CD4-positive, alpha-beta T cell (primary cell): ENCODE results near the gene SP2. TPM values are rescaled to one million over a fixed set of nuclear protein-coding genes. Genes with fewer than 3 reads are reported as not detected.

ENCODE experiments used
- ATAC-seq: fragments of 200-7000 bp; cut with Tn5 transposase; one replicate; pipeline ENCODE4 v1.10.0; 2022; ENCODE audit warnings: mild to moderate bottlenecking; ENCODE audit not compliant: poor library complexity
- CTCF ChIA-PET: fragments of 350-600 bp; sonication (Branson Sonifier 250); formaldehyde crosslinking; loops from one replicate; lab custom pipeline; 2021; ENCODE audit warnings: antibody characterized with exemption, inconsistent platforms; lab: Charles Lee
- POLR2A ChIA-PET: fragments of 350-600 bp; sonication (Branson Sonifier 250); formaldehyde crosslinking; loops from one replicate; lab custom pipeline; 2021; ENCODE audit warnings: antibody characterized with exemption, inconsistent platforms; lab: Charles Lee
- DNase-seq, 14 experiments: peaks; one replicate each; pipeline ENCODE4 v3.0.0-alpha.2; 2013 to 2020; ENCODE audit warnings: mixed read lengths in 2 of 14
- H3K27ac ChIP-seq, 2 donors: one replicate each; pipeline versions ENCODE4 v1.5.1 to v1.7.0; 2013; ENCODE audit warnings: low read length in 2 of 2, low read depth in 1 of 2, mild to moderate bottlenecking in 1 of 2
- H3K27me3 ChIP-seq, 2 experiments: 1 replicate in 1 of 2; 2 replicates in 1 of 2; pipeline versions ENCODE4 v1.6.1 to v1.7.0; 2013; ENCODE audit warnings: low read length in 2 of 2, control low read depth in 1 of 2, mild to moderate bottlenecking in 1 of 2, moderate library complexity in 1 of 2; ENCODE audit not compliant: insufficient read depth in 2 of 2, control insufficient read depth in 1 of 2
- H3K36me3 ChIP-seq: one replicate; pipeline ENCODE4 v1.6.1; 2013; ENCODE audit warnings: low read length, control low read depth; ENCODE audit not compliant: insufficient read depth
- H3K4me1 ChIP-seq: one replicate; pipeline ENCODE4 v1.6.1; 2013; ENCODE audit warnings: low read length, control low read depth; ENCODE audit not compliant: insufficient read depth
- H3K4me3 ChIP-seq: one replicate; pipeline ENCODE4 v1.5.1; 2013; ENCODE audit warnings: mild to moderate bottlenecking, low read length, moderate library complexity
- H3K9me3 ChIP-seq, 2 experiments: 1 replicate in 1 of 2; 2 replicates in 1 of 2; pipeline versions ENCODE4 v1.6.1 to v1.7.0; 2013; ENCODE audit warnings: low read length in 2 of 2, mild to moderate bottlenecking in 2 of 2, control low read depth in 1 of 2, moderate library complexity in 1 of 2; ENCODE audit not compliant: control insufficient read depth in 1 of 2, insufficient read depth in 1 of 2
- H3K27ac Mint-ChIP-seq: one replicate; pipeline ENCODE4 v1.8.0; 2020; ENCODE audit warnings: mixed read lengths
- H3K27me3 Mint-ChIP-seq: one replicate; pipeline ENCODE4 v1.8.0; 2021; ENCODE audit warnings: mixed read lengths
- H3K36me3 Mint-ChIP-seq: one replicate; pipeline ENCODE4 v1.8.0; 2021; ENCODE audit warnings: low read depth, mixed read lengths
- H3K4me1 Mint-ChIP-seq: one replicate; pipeline ENCODE4 v1.8.0; 2021; ENCODE audit warnings: low read depth, mixed read lengths
- H3K4me3 Mint-ChIP-seq: one replicate; pipeline ENCODE4 v1.8.0; 2020; ENCODE audit warnings: mild to moderate bottlenecking, mixed read lengths
- H3K9me3 Mint-ChIP-seq: one replicate; pipeline ENCODE4 v1.8.0; 2020; ENCODE audit warnings: mixed read lengths
- intact Hi-C, 2 experiments: fragments of 100-400 bp; cut with DNase I in 1 of 2; cut with micrococcal nuclease in 1 of 2; formaldehyde crosslinking; loops; one replicate each; pipeline versions ENCODE4 v1.15.1 to v1.9.0; 2023 to 2025; cut with DNase I, micrococcal nuclease
- polyA plus RNA-seq, 2 donors: library from polyadenylated mRNA; unstranded; fragments of 120-200 nt; gene quantifications; one replicate each; pipeline ENCODE4 v1.2.1, GENCODE V29; 2013
- total RNA-seq, 174 experiments: library from RNA in 2 of 174; stranded (reverse) in 2 of 174; gene quantifications; one replicate each; pipeline ENCODE4 v1.2.3 and lab custom pipeline; 2021 to 2026
- TF ChIP-seq, protein P1 (sequence below): fragments of 200-600 bp; IDR thresholded peaks from one replicate; pipeline ENCODE4 v1.8.0; 2022; ENCODE audit warnings: antibody characterized with exemption, mild to moderate bottlenecking

The SP2 gene
- 10 to 100 TPM; 19.9 to 21.5 TPM for total RNA-seq
- polyA plus RNA-seq (2013, experiment 1 of 2): 25.1 TPM
- polyA plus RNA-seq (2013, experiment 2 of 2): 33.5 TPM
- total RNA-seq (lab: John Stamatoyannopoulos, UW): 2.0 to 45.3 (median 7.2) reads per million in 172 experiments

DNA sequence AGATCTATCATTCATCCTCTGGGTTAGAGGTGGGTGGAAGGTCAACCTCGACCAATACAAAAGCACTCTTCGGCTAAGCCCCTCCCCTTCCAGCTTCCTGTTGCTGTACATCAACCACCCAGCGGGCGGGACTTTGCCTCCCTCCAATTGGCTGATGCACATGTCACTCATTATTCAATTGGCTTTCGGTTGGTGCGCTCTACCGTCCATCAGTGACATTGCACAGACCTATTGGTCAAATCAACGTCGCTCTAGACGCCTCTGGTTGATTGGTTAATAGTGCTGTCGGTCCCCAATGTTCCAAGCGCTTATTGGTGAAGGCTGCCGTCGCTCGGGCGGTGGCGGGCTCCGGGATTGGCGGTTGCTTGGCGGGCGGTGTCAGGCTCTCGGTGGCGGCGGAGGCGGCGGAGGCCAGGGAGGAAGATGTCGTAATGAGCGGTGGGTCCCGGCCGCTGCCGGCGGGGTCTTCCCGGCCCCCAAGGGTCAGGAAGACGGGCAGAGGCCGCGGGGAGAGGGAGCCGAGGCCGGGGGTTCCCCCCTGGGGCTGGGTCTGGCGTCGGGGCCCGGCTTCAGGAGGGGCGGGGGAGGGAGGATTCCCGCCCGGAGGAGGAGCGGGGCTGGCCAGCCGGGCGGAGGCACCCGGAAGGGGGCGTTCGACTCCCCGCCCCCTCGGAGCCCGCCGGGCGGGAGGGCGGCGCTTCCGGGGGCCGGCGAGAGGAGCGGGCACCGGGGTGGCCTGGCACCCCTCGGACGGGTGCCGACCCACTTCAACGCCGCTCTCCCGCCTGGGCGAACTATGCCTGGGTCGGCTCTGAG, at the start of gene SP2:
TSS of gene SP2 (plus strand) at position 381 of the 816 bp plus-strand sequence. CDS start at position 432, 51 bp downstream.
- peak within 1 kb of the TSS; percentile 94 for H3K27ac Mint-ChIP-seq
- no peaks in the 10 kb centered on the region for H3K27me3 ChIP-seq
- peak within 1 kb of the TSS; percentile 95 to 98 for H3K27ac ChIP-seq
- ChIA-PET CTCF (interaction anchor here (1.0 to 1.7 kb wide), 7 partner anchors 53 to 75 kb away, joined by 3 to 20 read pairs (median 5); partner anchors contain the start of genes CDK5RAP3, OSBPL7 and SCRN2), POLR2A (interaction anchor here (0.6 to 2.1 kb wide), 51 partner anchors 8 to 1049 kb away, joined by 3 to 56 read pairs (median 4); partner anchors contain the start of genes ATP5MC1, CDK5RAP3, KPNB1 and LRRC46)
- ATAC-seq (peak; percentile 86), DNase-seq (peak; percentile 97 to 100 (median 99))
- TF ChIP-seq, protein P1, sequence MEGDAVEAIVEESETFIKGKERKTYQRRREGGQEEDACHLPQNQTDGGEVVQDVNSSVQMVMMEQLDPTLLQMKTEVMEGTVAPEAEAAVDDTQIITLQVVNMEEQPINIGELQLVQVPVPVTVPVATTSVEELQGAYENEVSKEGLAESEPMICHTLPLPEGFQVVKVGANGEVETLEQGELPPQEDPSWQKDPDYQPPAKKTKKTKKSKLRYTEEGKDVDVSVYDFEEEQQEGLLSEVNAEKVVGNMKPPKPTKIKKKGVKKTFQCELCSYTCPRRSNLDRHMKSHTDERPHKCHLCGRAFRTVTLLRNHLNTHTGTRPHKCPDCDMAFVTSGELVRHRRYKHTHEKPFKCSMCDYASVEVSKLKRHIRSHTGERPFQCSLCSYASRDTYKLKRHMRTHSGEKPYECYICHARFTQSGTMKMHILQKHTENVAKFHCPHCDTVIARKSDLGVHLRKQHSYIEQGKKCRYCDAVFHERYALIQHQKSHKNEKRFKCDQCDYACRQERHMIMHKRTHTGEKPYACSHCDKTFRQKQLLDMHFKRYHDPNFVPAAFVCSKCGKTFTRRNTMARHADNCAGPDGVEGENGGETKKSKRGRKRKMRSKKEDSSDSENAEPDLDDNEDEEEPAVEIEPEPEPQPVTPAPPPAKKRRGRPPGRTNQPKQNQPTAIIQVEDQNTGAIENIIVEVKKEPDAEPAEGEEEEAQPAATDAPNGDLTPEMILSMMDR: no peak
- peaks cover 34% of the 10 kb centered on the region for H3K4me1 ChIP-seq
- peaks cover 51% of the 10 kb centered on the region for H3K36me3 Mint-ChIP-seq
- H3K4me3 Mint-ChIP-seq: peak within 1 kb of the TSS; percentile 100
- peak within 1 kb of the TSS; percentile 96 for H3K4me3 ChIP-seq
- H3K9me3 Mint-ChIP-seq: no peaks in the 10 kb centered on the region
- H3K27me3 Mint-ChIP-seq: no peaks in the 10 kb centered on the region
- intact Hi-C loops: loop anchor here (1.0 to 5.0 kb wide), 7 partner anchors 45 to 244 kb away; partner anchors contain the start of genes PNPO (in 2 of the 2), CDK5RAP3 (in 1 of the 2), LRRC46 (in 1 of the 2) and MRPL10 (in 1 of the 2)
- H3K36me3 ChIP-seq: peaks cover 30% of the 10 kb centered on the region
- H3K4me1 Mint-ChIP-seq: peaks cover 58% of the 10 kb centered on the region
- H3K9me3 ChIP-seq: no peaks in the 10 kb centered on the region

DNA sequence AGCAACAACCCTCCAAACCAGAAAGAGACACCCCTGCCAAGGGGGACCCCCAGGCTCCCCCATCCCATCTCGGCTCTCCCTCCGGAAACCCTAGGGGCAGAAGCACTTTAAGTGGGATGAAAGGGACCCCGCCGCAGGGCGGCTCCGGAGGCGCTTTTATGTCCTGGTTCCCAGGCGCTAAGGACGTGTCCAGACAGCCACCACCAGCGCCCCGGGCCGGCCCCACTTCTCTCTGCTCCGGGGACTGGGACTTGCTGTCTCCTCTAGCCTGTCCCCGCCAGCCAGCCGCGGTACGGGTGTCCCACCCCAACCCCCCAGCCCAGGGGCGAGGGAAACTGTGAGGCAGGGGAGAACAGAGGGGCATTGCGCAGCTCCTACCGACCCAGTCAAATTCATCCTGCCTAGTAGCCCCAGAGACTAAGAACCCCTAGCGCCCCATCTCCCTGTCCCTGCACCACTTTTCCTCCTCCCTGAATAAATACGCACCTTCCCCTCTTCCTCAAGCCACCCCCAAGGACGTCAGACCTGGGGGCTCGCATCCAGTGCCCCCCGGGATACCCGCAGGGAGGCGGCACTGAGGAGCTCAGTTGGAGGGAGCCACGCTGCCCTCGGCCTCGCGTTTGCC, 49.2 kb upstream of the SP2 start:
- Histone ChIP-seq H3K36me3 (no peaks in the 10 kb centered on the region), H3K27me3 (peaks cover 68 to 73% of the 10 kb centered on the region in 2 experiments), H3K4me1 (peaks cover 52% of the 10 kb centered on the region), H3K4me3 (no peak overlapping the region), H3K9me3 (peaks cover 0 to 12% of the 10 kb centered on the region in 2 experiments), H3K27ac (no peak overlapping the region)
- H3K36me3 Mint-ChIP-seq: no peaks in the 10 kb centered on the region
- TF ChIP-seq, protein P1: no peak
- ATAC-seq (no peak), DNase-seq (no peak)
- H3K4me1 Mint-ChIP-seq: peaks cover 29% of the 10 kb centered on the region
- no peaks in the 10 kb centered on the region for H3K9me3 Mint-ChIP-seq
- intact Hi-C loops: loop anchor here in 1 of 2 experiments (10.0 kb wide), 1 partner anchor 768 kb away; the partner anchor contains the start of genes HOXB7 and HOXB8
- ChIA-PET CTCF (interaction anchor here (1.0 to 8.4 kb wide), 5 partner anchors 24 to 47 kb away, joined by 3 to 86 read pairs (median 3); partner anchors contain the start of gene OSBPL7), POLR2A (interaction anchor here (1.9 to 2.0 kb wide), 2 partner anchors 43 to 48 kb away, joined by 9 read pairs; no protein-coding TSS in a partner anchor)
- H3K27ac Mint-ChIP-seq: no peak overlapping the region
- H3K27me3 Mint-ChIP-seq: peaks cover 68% of the 10 kb centered on the region
- H3K4me3 Mint-ChIP-seq: no peak overlapping the region
